Measurements from ENCODE around the gene COL18A1.

COL18A1 gene

DNA sequence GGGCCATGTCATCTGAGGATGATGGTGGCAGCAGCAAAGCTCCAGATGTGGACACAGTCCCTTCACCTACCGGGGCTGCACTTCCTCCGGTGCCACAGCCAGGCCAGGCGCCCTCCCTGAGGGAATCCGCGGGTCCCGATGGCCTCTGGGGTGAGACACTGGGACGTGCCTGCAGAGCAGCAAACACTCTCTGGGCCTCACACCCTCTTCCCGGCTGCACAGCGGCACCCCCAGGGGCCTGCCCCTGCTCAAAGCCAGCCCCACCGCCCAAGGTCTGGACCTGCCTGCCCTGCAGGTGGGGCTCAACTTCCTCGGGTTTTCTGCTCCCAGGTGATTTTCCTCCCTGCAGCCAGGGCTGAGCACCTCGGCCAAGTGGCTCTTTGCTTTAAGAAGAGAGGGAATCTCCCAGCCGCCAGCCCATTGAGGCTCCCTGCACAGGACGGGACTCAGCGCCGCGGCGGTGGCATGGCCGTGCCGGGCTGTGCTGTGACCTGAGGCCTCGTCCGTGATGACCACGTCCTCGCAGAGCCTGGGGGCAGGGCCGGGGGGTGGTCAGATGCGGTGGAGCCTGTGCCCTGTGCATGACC lies 21.3 kb upstream of the COL18A1 start:
- no peak for DNase-seq

DNA sequence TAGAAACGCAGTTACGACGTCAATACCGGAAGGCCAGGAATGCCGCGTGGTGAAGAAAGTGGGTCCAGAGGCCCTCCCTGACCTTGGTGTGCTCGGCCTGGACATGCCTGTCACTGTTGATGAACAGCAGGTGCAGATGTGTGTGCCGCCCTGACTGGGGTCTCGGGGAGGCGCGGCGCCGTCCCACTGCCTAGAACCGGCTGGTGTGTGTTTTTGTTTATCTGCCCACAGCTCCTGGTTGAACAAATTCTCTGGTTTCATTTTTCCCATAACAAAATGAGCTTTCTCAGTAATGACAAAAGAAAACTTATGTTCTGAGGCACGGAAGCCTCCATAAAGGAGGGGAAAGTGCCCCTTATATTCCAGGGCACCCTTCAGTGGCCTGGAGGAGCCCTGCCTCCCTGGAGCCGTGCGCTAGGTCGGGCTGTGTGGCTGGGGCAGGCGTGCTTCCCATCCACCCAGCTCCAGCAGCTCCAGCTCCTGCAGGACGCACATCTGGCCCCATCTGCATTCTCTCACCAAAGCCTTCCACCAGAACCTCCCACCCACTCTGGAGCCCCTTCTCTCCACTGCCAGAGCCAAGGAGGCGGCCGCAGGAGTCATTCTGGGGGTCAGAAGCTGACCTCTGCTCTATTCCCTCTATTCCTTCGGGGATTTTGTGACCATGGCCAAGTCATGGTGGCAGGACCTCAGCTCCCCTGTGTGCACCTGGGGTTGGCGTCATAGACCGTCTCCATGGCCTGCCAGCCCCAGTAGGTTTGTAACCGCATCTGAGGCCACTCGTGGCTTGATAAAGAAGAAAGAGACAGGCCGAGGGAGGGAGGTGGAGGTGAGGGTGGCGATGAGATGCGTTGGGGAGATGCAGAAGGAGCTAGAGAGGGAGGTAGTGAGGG lies 20.1 kb upstream of the COL18A1 start:
- DNase-seq: no peak

DNA sequence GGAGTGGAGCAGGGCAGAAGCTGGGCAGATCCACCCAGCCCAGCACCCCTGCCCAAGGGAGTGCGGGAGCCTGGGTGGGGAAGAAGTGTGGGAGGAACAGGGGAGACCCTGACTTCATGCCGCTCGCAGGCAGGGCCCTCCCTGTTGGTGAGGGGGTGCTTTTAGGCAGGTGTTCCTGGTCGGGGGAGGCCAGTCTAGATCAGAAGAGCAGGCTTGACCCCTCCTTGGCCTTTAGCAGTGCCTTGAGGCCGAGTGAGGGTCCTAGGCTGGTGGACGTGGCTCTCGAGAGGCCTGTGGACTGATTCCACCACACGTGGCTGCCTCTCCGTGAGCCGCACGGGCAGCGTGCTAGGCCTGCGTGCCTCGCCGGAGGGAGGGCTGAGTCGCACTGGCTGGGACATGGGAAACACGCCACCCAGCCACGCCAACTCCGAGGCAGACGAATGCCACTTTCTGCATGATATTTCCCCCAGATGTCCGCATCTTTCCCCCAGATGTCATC lies 19.4 kb upstream of the COL18A1 start:
- no peak for DNase-seq

DNA sequence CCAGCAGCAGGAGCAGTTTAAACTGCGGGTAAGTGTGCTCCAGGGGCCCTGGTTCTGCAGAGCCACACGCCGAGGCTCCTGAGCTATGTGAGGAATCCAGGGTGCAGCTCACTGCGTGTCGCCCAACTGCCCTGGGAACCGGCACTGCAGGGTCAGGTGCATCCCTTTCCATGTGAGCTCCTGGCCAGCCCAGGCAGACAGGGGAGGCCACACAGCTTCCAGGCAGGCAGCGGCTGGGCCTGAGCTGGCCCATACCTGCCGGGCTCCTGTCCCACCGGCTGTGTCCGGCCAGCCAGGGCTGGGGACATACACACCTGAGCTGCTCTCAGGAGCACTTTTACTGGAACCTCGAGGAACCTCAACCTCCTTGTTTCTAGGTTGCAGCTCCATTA lies 18.6 kb upstream of the COL18A1 start:
- no peak for DNase-seq

- no peak for DNase-seq
Observed at GRCh38 chr21:45386728-45387371, 18.1 kb upstream of the COL18A1 start.

DNA sequence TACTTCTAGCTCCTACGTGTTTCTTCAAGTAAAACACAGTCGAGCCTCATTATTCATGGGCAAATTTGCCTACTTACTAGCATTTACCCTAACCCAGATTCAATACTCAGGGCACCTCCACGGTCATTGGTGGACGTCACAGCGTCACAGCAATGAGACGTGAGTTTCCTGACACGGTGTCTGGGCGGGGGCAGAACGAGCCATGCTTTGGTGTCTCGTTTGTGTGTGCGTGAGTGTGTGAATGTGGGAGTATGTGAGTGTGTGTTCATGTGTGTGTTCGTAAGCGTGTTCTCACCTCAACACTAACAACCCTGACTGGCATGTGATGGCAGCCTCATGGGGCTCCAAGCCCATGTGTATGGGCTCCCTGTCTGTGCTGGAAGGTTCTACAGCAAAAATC lies 17.5 kb upstream of the COL18A1 start:
- no peak for DNase-seq

DNA sequence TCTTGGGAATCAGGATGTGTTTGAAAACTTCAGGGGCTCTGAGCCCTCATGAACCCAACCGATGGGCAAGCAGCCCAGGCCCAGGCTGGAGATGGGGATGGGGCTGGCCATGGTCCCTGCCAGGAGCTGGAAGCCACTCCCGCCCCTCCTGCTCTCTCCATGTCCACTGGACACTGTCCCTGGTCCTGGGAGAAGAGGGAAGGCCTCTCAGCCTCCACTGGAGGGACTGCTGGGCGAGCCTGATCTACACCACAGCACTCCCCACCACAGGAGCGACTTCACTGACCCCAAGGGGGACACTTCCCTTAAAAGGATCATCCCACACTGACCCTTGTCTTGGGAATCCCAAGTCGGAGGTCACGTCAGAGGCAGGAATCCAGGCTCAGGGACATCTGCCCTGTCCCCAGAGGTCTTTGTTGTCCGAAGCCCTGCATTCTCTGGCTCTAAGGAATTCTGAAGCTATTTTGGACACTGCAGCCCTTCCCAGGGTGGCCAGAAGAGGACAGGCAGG lies 16.9 kb upstream of the COL18A1 start:
- DNase-seq: no peak

- no peak for DNase-seq
Observed at GRCh38 chr21:45388611-45389296, 16.2 kb upstream of the COL18A1 start.

GRCh38 chr21:45390121-45390751 lies 14.7 kb upstream of the COL18A1 start:
- no peak for DNase-seq

GRCh38 chr21:45390831-45391742 lies 13.9 kb upstream of the COL18A1 start:
- no peak for DNase-seq

DNA sequence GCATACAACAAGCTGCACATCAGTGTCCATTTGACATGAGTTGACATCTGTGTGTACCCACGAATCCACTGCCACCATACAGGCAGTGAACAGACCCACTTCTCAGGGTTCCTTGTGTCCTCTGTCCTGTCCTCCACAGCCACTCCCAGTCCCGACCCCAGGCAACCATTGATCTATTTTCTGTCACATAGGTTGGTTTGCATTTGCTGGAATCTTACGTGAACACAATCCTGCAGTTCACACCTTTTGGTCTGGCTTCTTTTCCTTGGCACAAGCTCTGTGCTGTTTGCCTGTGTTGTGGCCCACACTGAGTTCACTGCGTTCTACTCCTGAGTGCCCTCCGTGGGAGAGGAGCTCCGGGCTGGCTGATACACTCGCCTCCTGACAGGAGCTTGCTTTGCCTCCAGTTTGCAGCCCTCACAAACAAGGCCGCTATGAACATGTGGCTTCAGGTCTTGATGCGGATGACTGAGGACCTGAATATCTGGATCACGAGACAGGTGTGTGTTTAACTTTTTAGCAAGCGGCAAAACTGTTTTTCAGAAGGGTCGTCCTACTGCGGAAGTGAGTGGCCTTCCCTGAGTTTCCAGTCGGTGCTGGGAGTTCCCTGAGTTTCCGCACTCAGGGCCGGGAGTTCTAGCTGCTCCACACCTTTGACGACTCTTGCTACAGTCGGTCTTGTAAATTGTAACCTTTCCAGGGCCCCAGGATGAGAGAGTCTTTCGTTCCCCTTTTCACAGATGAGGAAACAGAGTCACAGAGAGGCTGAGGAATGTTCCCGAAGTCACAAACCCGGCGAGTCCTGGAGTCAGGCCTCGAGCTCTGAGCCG lies 13.0 kb upstream of the COL18A1 start:
- no peak for DNase-seq

- DNase-seq: no peak
Observed at GRCh38 chr21:45392573-45392971, 12.4 kb upstream of the COL18A1 start.

DNA sequence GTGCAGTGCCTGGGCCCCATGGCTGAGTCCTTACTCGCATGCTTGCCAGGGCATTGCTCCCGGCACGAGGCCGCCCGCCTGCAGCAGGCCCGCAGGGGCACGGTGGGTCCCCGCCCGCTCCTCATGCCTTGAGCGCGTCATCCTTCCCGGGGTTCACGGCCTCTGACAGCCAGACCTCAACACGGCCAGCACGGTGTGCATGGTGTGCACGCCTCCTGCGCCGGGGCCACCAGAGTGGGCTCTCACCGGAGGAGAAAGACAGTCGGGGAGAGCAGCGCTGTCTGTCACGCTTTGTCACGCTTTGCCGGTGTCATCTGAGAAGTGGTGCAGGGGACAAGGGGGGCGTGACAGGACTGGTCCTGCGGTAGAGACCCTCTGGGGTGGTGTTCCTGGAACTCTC lies 11.9 kb upstream of the COL18A1 start:
- no peak for DNase-seq

DNA sequence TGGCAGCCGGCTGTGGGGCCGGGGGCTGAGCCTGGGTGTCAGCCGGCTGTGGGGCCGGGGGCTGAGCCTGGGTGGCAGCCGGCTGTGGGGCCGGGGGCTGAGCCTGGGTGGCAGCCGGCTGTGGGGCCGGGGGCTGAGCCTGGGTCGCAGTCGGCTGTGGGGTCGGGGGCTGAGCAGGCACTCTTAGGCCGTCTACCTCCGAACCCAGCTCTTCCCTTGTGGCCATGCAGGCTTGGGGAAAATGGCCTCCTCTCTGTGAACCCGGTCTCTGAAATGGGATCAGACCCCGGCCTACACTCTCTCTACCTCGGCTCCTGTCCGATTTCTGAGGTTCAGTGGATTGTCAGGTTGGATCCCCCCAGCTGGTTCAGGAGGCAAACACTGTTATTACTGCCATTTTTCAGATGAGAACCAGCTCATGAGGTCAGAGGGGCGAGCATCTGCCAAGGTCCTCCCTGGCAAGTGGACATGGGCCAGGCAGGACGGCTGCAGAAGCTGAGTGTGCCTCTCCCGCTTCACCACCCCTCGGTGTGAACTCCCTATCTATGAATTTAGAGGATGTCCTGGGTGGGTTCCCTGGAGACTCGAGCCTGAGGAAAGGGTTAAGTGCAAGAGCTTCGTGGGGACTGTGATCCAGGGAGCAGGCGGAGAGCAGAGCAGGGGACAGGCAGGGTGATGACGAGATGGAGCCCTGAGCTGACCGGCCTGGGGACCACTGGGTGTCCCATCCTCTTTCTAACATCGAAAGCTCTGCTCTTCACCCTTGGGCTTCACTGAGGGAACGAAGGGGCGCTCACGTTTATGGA lies 10.9 kb upstream of the COL18A1 start:
- no peak for DNase-seq

DNA sequence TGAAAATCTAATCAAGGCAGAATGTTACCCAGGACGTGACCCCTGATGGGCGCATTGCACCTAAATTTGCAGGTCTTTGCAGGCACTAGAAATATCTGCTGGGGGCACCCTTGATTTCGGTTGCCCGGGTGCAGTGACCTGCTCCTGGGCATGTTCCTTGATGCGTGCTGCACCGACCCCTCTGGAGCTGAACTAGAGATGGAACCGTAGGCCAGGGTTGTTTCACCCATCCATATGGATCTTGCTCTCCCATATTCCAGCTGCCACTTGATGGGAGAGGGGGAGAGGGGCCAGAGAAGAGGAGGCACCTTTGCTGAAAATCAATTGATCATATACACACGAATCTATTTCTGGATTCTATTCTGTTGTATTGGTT lies 8.4 kb upstream of the COL18A1 start:
- no peak for DNase-seq

DNA sequence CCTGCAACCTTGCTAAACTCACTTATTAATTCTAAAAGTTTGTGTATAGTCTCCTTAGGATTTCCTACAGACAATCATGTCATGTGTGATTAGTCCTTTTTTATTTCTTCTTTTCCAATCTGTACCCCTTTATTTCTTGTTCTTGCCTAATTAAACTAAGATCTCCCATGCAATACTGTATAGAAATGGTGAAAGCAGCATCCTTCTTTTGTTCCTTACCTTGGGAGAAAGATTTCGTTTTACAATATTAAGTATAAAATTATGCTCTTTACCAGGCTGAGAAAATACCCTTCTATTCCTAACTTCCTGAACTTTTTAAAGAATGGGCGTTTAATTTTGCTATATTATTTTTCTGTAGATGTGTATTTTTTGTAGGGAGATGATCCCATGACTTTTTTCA lies 7.6 kb upstream of the COL18A1 start:
- no peak for DNase-seq

- no peak for DNase-seq
Observed at GRCh38 chr21:45401054-45401518, 3.9 kb upstream of the COL18A1 start.

- DNase-seq: no peak
Observed at GRCh38 chr21:45401916-45402900, 2.8 kb upstream of the COL18A1 start.
